H9 (cell line): ENCODE data around the gene ATP8A2. TPM values are rescaled to one million over a fixed set of nuclear protein-coding genes. Genes with fewer than 3 reads are reported as not detected.
A peak's percentile ranks its signal among the peaks of the same experiment; 100 is the strongest.

ENCODE experiments used
- DNase-seq: peaks from one replicate; pipeline ENCODE4 v3.0.0-alpha.2; 2017
- H2AFZ ChIP-seq: one replicate; pipeline ENCODE4 v1.6.1; 2013; ENCODE audit warnings: mild to moderate bottlenecking, low read length, control low read depth, moderate library complexity
- H2AK5ac ChIP-seq: 2 replicates; pipeline ENCODE4 v1.6.1; 2013; ENCODE audit warnings: low read length, control low read depth, mixed read lengths; ENCODE audit not compliant: insufficient read length
- H2BK120ac ChIP-seq: one replicate; pipeline ENCODE4 v1.6.1; 2013; ENCODE audit warnings: low read depth, mild to moderate bottlenecking, low read length, control low read depth, inconsistent platforms; ENCODE audit not compliant: poor library complexity, severe bottlenecking
- H2BK12ac ChIP-seq: 2 replicates; pipeline ENCODE4 v1.6.1; 2013; ENCODE audit warnings: low read length, control low read depth, mixed read lengths, low read depth; ENCODE audit not compliant: insufficient read length
- H2BK15ac ChIP-seq: 2 replicates; pipeline ENCODE4 v1.6.1; 2013; ENCODE audit warnings: low read depth, low read length, control low read depth
- H2BK20ac ChIP-seq: one replicate; pipeline ENCODE4 v1.6.1; 2013; ENCODE audit warnings: low read depth, mild to moderate bottlenecking, low read length, control low read depth, inconsistent platforms; ENCODE audit not compliant: poor library complexity, severe bottlenecking
- H2BK5ac ChIP-seq: 2 replicates; pipeline ENCODE4 v1.6.1; 2013; ENCODE audit warnings: low read length, control low read depth, mixed read lengths; ENCODE audit not compliant: insufficient read length
- H3K14ac ChIP-seq: 2 replicates; pipeline ENCODE4 v1.6.1; 2013; ENCODE audit warnings: low read length, control low read depth; ENCODE audit not compliant: insufficient read depth
- H3K18ac ChIP-seq: 2 replicates; pipeline ENCODE4 v1.6.1; 2013; ENCODE audit warnings: low read depth, mild to moderate bottlenecking, mixed read lengths, low read length, control low read depth; ENCODE audit not compliant: insufficient read length
- H3K23ac ChIP-seq: 2 replicates; pipeline ENCODE4 v1.6.1; 2013; ENCODE audit warnings: low read length, control low read depth, mixed read lengths, low read depth; ENCODE audit not compliant: insufficient read length
- H3K23me2 ChIP-seq: 2 replicates; pipeline ENCODE4 v1.6.1; 2013; ENCODE audit warnings: low read depth, mild to moderate bottlenecking, mixed read lengths, low read length, control low read depth; ENCODE audit not compliant: insufficient read length, poor library complexity, severe bottlenecking
- H3K27ac ChIP-seq: 2 replicates; pipeline ENCODE4 v1.5.1; 2013; ENCODE audit warnings: low read length, control low read depth, mixed read lengths, low read depth; ENCODE audit not compliant: insufficient read length
- H3K27me3 ChIP-seq: 2 replicates; pipeline ENCODE4 v1.6.1; 2013; ENCODE audit warnings: low read length, control low read depth, inconsistent platforms; ENCODE audit not compliant: insufficient read depth
- H3K4ac ChIP-seq: 2 replicates; pipeline ENCODE4 v1.6.1; 2013; ENCODE audit warnings: low read depth, mild to moderate bottlenecking, control low read depth, inconsistent platforms, low read length, moderate library complexity
- H3K4me1 ChIP-seq: 2 replicates; pipeline ENCODE4 v1.6.1; 2013; ENCODE audit warnings: low read length, control low read depth, inconsistent platforms; ENCODE audit not compliant: insufficient read depth
- H3K4me2 ChIP-seq: 2 replicates; pipeline ENCODE4 v1.6.1; 2013; ENCODE audit warnings: low read length, control low read depth, mixed read lengths; ENCODE audit not compliant: insufficient read length, insufficient read depth
- H3K56ac ChIP-seq: 2 replicates; pipeline ENCODE4 v1.6.1; 2013; ENCODE audit warnings: low read depth, mild to moderate bottlenecking, mixed read lengths, low read length, control low read depth; ENCODE audit not compliant: insufficient read length
- H3K79me1 ChIP-seq: 2 replicates; pipeline ENCODE4 v1.6.1; 2013; ENCODE audit warnings: low read depth, mild to moderate bottlenecking, moderate library complexity, low read length, control low read depth, inconsistent platforms; ENCODE audit not compliant: insufficient read depth, poor library complexity, severe bottlenecking
- H3K79me2 ChIP-seq: 2 replicates; pipeline ENCODE4 v1.6.1; 2013; ENCODE audit warnings: low read length, control low read depth, inconsistent platforms; ENCODE audit not compliant: insufficient read depth
- H3K9ac ChIP-seq: 2 replicates; pipeline ENCODE4 v1.6.1; 2013; ENCODE audit warnings: low read length, control low read depth, mixed read lengths; ENCODE audit not compliant: insufficient read length; ENCODE audit errors: extremely low read depth
- H3K9me3 ChIP-seq: one replicate; pipeline ENCODE4 v1.6.1; 2013; ENCODE audit warnings: low read depth, low read length, inconsistent platforms; ENCODE audit not compliant: control insufficient read depth
- H3T11ph ChIP-seq: one replicate; pipeline ENCODE4 v1.6.1; 2013; ENCODE audit warnings: mild to moderate bottlenecking, low read length, control low read depth, inconsistent platforms
- H4K20me1 ChIP-seq: one replicate; pipeline ENCODE4 v1.6.1; 2013; ENCODE audit not compliant: control insufficient read depth, insufficient read length, insufficient read depth
- H4K5ac ChIP-seq: 2 replicates; pipeline ENCODE4 v1.6.1; 2013; ENCODE audit warnings: low read depth, mild to moderate bottlenecking, mixed read lengths, low read length, control low read depth; ENCODE audit not compliant: insufficient read length
- H4K8ac ChIP-seq: replicated peaks from 2 replicates; pipeline ENCODE4 v1.6.1; 2013; ENCODE audit warnings: low read length, control low read depth, mixed read lengths, low read depth; ENCODE audit not compliant: insufficient read length
- H4K91ac ChIP-seq: 2 replicates; pipeline ENCODE4 v1.6.1; 2013; ENCODE audit warnings: low read depth, mild to moderate bottlenecking, moderate library complexity, mixed read lengths, low read length, control low read depth; ENCODE audit not compliant: insufficient read length
- H3K27ac Mint-ChIP-seq, 3 experiments: 2 replicates in 2 of 3; 3 replicates in 1 of 3; pipeline ENCODE4 v1.8.0; 2020 to 2021; ENCODE audit warnings: mixed read lengths in 3 of 3, mild to moderate bottlenecking in 1 of 3, moderate library complexity in 1 of 3
- H3K27me3 Mint-ChIP-seq: 2 replicates; pipeline ENCODE4 v1.8.0; 2021; ENCODE audit warnings: low read depth, mild to moderate bottlenecking, moderate library complexity, mixed read lengths
- H3K36me3 Mint-ChIP-seq, 3 experiments: 2 replicates in 2 of 3; 3 replicates in 1 of 3; pipeline ENCODE4 v1.8.0; 2020 to 2021; ENCODE audit warnings: low read depth in 3 of 3, mixed read lengths in 3 of 3; ENCODE audit not compliant: insufficient read depth in 1 of 3
- H3K4me1 Mint-ChIP-seq, 2 experiments: 2 replicates each; pipeline ENCODE4 v1.8.0; 2020; ENCODE audit warnings: mixed read lengths in 2 of 2
- H3K4me3 Mint-ChIP-seq, 2 experiments: 2 replicates in 1 of 2; 3 replicates in 1 of 2; pipeline ENCODE4 v1.8.0; 2020 to 2021; ENCODE audit warnings: mild to moderate bottlenecking in 2 of 2, mixed read lengths in 2 of 2, moderate library complexity in 1 of 2
- H3K9me3 Mint-ChIP-seq, 2 experiments: 2 replicates in 1 of 2; 3 replicates in 1 of 2; pipeline ENCODE4 v1.8.0; 2020; ENCODE audit warnings: mild to moderate bottlenecking in 2 of 2, mixed read lengths in 2 of 2, moderate library complexity in 1 of 2
- CTCF ChIP-seq: fragments of 200-600 bp; sonication (generic); conservative IDR thresholded peaks from 3 replicates; pipeline ENCODE4 v1.8.0; 2021; ENCODE audit warnings: antibody characterized with exemption, mild to moderate bottlenecking
- WGBS: extraction: QIAGEN DNeasy Blood & Tissue Kit; methylation state at CpG from one replicate; pipeline ENCODE4 v1.1.7; 2013; ENCODE audit warnings: missing lambda C conversion rate, low lambda C conversion rate, mixed read lengths; ENCODE audit not compliant: insufficient read length; ENCODE audit errors: extremely low coverage; 5-methylcytosine and 5-hydroxymethylcytosine counted together
- long read RNA-seq: library from polyadenylated mRNA; unstranded; transcript quantifications from one replicate; pipeline ENCODE4 v2.0.0, GENCODE V29; 2020
- total RNA-seq: library from RNA; stranded (reverse); gene quantifications from 2 replicates; pipeline ENCODE4 v1.2.1, GENCODE V29; 2021

Gene ATP8A2
- total RNA-seq = 16.3 and 18.2 TPM in 2 replicates
- long read RNA-seq, partial matches to known transcripts = 19 of 46 reads
- long read RNA-seq, other reads (novel, unspliced or antisense) = 27 of 46 reads

- Mint-ChIP-seq H3K4me3 (peak within 1 kb of the TSS; percentile 77 to 91), H3K27ac (no peak within 1 kb of the TSS), H3K27me3 (peaks cover 63% of the 10 kb centered on the region), H3K4me1 (peaks cover 29 to 32% of the 10 kb centered on the region in 2 experiments), H3K9me3 (peaks cover 0 to 2% of the 10 kb centered on the region in 2 experiments; a peak in 2 of 5 replicates), H3K36me3 (no peaks in the 10 kb centered on the region; a peak in 1 of 7 replicates)
- H3K4me2 ChIP-seq = peak within 1 kb of the TSS; percentile 63
- no peak within 1 kb of the TSS for H4K8ac ChIP-seq
- H3K18ac ChIP-seq = no peak within 1 kb of the TSS
- H3K27me3 ChIP-seq = peaks cover 6% of the 10 kb centered on the region; the same call in 1 of the 2 replicates
- H4K5ac ChIP-seq = no peak within 1 kb of the TSS
- no peak within 1 kb of the TSS for H3T11ph ChIP-seq
- H2AK5ac ChIP-seq = no peak within 1 kb of the TSS
- no peak within 1 kb of the TSS for H2BK15ac ChIP-seq
- H3K79me2 ChIP-seq = no peaks in the 10 kb centered on the region
- H3K27ac ChIP-seq = no peak within 1 kb of the TSS
- H3K9me3 ChIP-seq = no peaks in the 10 kb centered on the region
- H2BK5ac ChIP-seq = no peak within 1 kb of the TSS
- no peak within 1 kb of the TSS for H3K23ac ChIP-seq
- no peak for TF ChIP-seq CTCF
- DNase-seq = no peak
- no peak within 1 kb of the TSS for H2BK20ac ChIP-seq
- no peaks in the 10 kb centered on the region for H3K79me1 ChIP-seq
- H2BK120ac ChIP-seq = no peak within 1 kb of the TSS
- H4K91ac ChIP-seq = no peak within 1 kb of the TSS
- WGBS = no CpG with 5 or more reads among the region's 58 CpGs
- H3K4ac ChIP-seq = no peak within 1 kb of the TSS
- peaks cover 4% of the 10 kb centered on the region for H3K23me2 ChIP-seq
- H3K14ac ChIP-seq = no peak within 1 kb of the TSS
- no peak within 1 kb of the TSS for H2AFZ ChIP-seq
- H2BK12ac ChIP-seq = no peak within 1 kb of the TSS
- no peaks in the 10 kb centered on the region for H4K20me1 ChIP-seq
- no peak within 1 kb of the TSS for H3K9ac ChIP-seq
- no peak within 1 kb of the TSS for H3K56ac ChIP-seq
- H3K4me1 ChIP-seq = no peaks in the 10 kb centered on the region; the same call in 1 of the 2 replicates
These were observed at the start of gene ATP8A2 for GRCh38 chr13:25371875-25372283. ATP8A2 (plus strand) TSS chr13:25371974; CDS start chr13:25372213, 239 bp downstream.
